ENCODE results near the gene PHLDB3.
A peak's percentile ranks its signal among the peaks of the same experiment; 100 is the strongest.

Gene PHLDB3

GRCh38 chr19:43481701-43482100 is 22.8 kb downstream of the PHLDB3 start:
- no peak for DNase-seq
- peak overlapping the region; percentile 79 for H3K27ac Mint-ChIP-seq
- H3K9me3 Mint-ChIP-seq = no peaks in the 10 kb centered on the region
- no peak overlapping the region for H3K4me3 Mint-ChIP-seq
- peaks cover 10% of the 10 kb centered on the region for H3K36me3 Mint-ChIP-seq (ENCODE audit: low read depth)
- no peaks in the 10 kb centered on the region for H3K27me3 Mint-ChIP-seq (ENCODE audit: low read depth, poor library complexity)
- H3K4me1 Mint-ChIP-seq = peaks cover 5% of the 10 kb centered on the region
- no peak for TF ChIP-seq CTCF (IDR thresholded peaks at IDR 0.05)

- Mint-ChIP-seq H3K4me3 (no peak overlapping the region), H3K9me3 (no peaks in the 10 kb centered on the region), H3K27ac (no peak overlapping the region), H3K27me3 (ENCODE audit: low read depth, poor library complexity) (no peaks in the 10 kb centered on the region), H3K4me1 (peaks cover 2% of the 10 kb centered on the region), H3K36me3 (ENCODE audit: low read depth) (peaks cover 11% of the 10 kb centered on the region)
- DNase-seq = no peak
- no peak for TF ChIP-seq CTCF (IDR thresholded peaks at IDR 0.05)
Observed at GRCh38 chr19:43480574-43480973, 24.0 kb downstream of the PHLDB3 start.

GRCh38 chr19:43479961-43480561 is 24.5 kb downstream of the PHLDB3 start:
- no peaks in the 10 kb centered on the region for H3K27me3 Mint-ChIP-seq (ENCODE audit: low read depth, poor library complexity)
- peaks cover 7% of the 10 kb centered on the region for H3K4me1 Mint-ChIP-seq
- peaks cover 15% of the 10 kb centered on the region for H3K36me3 Mint-ChIP-seq (ENCODE audit: low read depth)
- no peak for TF ChIP-seq CTCF (IDR thresholded peaks at IDR 0.05)
- H3K4me3 Mint-ChIP-seq = no peak overlapping the region
- no peak overlapping the region for H3K27ac Mint-ChIP-seq
- no peak for DNase-seq
- H3K9me3 Mint-ChIP-seq = no peaks in the 10 kb centered on the region

GRCh38 chr19:43479226-43479625 is 25.3 kb downstream of the PHLDB3 start:
- TF ChIP-seq CTCF (IDR thresholded peaks at IDR 0.05) = no peak
- no peak for DNase-seq
- H3K4me3 Mint-ChIP-seq = no peak overlapping the region
- no peaks in the 10 kb centered on the region for H3K27me3 Mint-ChIP-seq (ENCODE audit: low read depth, poor library complexity)
- H3K9me3 Mint-ChIP-seq = no peaks in the 10 kb centered on the region
- peaks cover 12% of the 10 kb centered on the region for H3K4me1 Mint-ChIP-seq
- H3K27ac Mint-ChIP-seq = no peak overlapping the region
- peaks cover 15% of the 10 kb centered on the region for H3K36me3 Mint-ChIP-seq (ENCODE audit: low read depth)

GRCh38 chr19:43478323-43478722 is 26.2 kb downstream of the PHLDB3 start:
- Mint-ChIP-seq H3K4me1 (peaks cover 21% of the 10 kb centered on the region), H3K27ac (peak overlapping the region; percentile 66)

More at GRCh38 chr19:43478323-43478722, 26.2 kb downstream of the PHLDB3 start:
- Mint-ChIP-seq H3K4me3 (no peak overlapping the region), H3K9me3 (no peaks in the 10 kb centered on the region), H3K27me3 (ENCODE audit: low read depth, poor library complexity) (peaks cover 4% of the 10 kb centered on the region), H3K36me3 (ENCODE audit: low read depth) (peaks cover 15% of the 10 kb centered on the region)
- TF ChIP-seq CTCF (IDR thresholded peaks at IDR 0.05) = no peak
- DNase-seq = no peak

Measured in nephron progenitor cell (in vitro differentiated cells).